WTC11 (cell line): ENCODE data around the gene CCDC134. TPM values are rescaled to one million over a fixed set of nuclear protein-coding genes. Genes with fewer than 3 reads are reported as not detected.

Experiments
- ATAC-seq: fragments of 200-7000 bp; cut with Tn5 transposase; 2 replicates; pipeline ENCODE4 v1.10.0; 2021; ENCODE audit warnings: mild to moderate bottlenecking, moderate library complexity
- CTCF ChIA-PET: fragments of 300-600 bp; sonication (Branson Sonifier 250); formaldehyde crosslinking; loops from one replicate; lab custom pipeline; 2021; ENCODE audit warnings: antibody characterized with exemption; lab: Charles Lee
- POLR2A ChIA-PET: fragments of 350-600 bp; sonication (Branson Sonifier 250); formaldehyde crosslinking; loops from one replicate; lab custom pipeline; 2021; ENCODE audit warnings: antibody characterized with exemption; lab: Charles Lee
- DNase-seq: peaks from one replicate; pipeline ENCODE4 v3.0.0; 2021; ENCODE audit warnings: low spot score
- H3K27ac Mint-ChIP-seq: 2 replicates; pipeline ENCODE4 v1.8.0; 2021; ENCODE audit warnings: mixed read lengths
- H3K27me3 Mint-ChIP-seq: 2 replicates; pipeline ENCODE4 v1.8.0; 2021; ENCODE audit warnings: low read depth, mild to moderate bottlenecking, moderate library complexity, mixed read lengths
- H3K36me3 Mint-ChIP-seq: 2 replicates; pipeline ENCODE4 v1.8.0; 2021; ENCODE audit warnings: mixed read lengths
- H3K4me1 Mint-ChIP-seq: 2 replicates; pipeline ENCODE4 v1.8.0; 2022; ENCODE audit warnings: mixed read lengths
- H3K4me3 Mint-ChIP-seq: 2 replicates; pipeline ENCODE4 v1.8.0; 2021; ENCODE audit warnings: mild to moderate bottlenecking, moderate library complexity, mixed read lengths
- H3K9me3 Mint-ChIP-seq: 2 replicates; pipeline ENCODE4 v1.8.0; 2021; ENCODE audit warnings: mixed read lengths
- AFF4 ChIP-seq: sonication (generic); formaldehyde crosslinking; IDR thresholded peaks from 2 replicates; pipeline ENCODE4 v1.8.1; 2023; ENCODE audit warnings: mild to moderate bottlenecking, missing genetic modification reagents, borderline replicate concordance
- AR ChIP-seq: fragments of 250-450 bp; sonication (Bioruptor Pico); IDR thresholded peaks from 2 replicates; pipeline ENCODE4 v1.9.0; 2021; ENCODE audit warnings: mild to moderate bottlenecking
- CDX4 ChIP-seq: fragments of 250-450 bp; sonication (Bioruptor Pico); IDR thresholded peaks from 2 replicates; pipeline ENCODE4 v1.9.0; 2021; ENCODE audit warnings: moderate library complexity, mild to moderate bottlenecking, inconsistent platforms, borderline replicate concordance
- CREB1 ChIP-seq: sonication (generic); formaldehyde crosslinking; IDR thresholded peaks from 2 replicates; pipeline ENCODE4 v1.8.0; 2023; ENCODE audit warnings: mild to moderate bottlenecking, missing genetic modification reagents
- EMX1 ChIP-seq: fragments of 250-450 bp; sonication (Bioruptor Pico); IDR thresholded peaks from 2 replicates; pipeline ENCODE4 v1.8.0; 2021; ENCODE audit warnings: mild to moderate bottlenecking
- ESRRA ChIP-seq: sonication (generic); formaldehyde crosslinking; IDR thresholded peaks from 2 replicates; pipeline ENCODE4 v1.8.1; 2022; ENCODE audit warnings: mild to moderate bottlenecking, missing genetic modification reagents, borderline replicate concordance
- FOXJ3 ChIP-seq: sonication (generic); formaldehyde crosslinking; IDR thresholded peaks from 2 replicates; pipeline ENCODE4 v1.9.0; 2021; ENCODE audit warnings: missing genetic modification reagents, mild to moderate bottlenecking, borderline replicate concordance
- GTF2I ChIP-seq: fragments of 250-450 bp; sonication (Bioruptor Pico); conservative IDR thresholded peaks from 2 replicates; pipeline ENCODE4 v1.4.0; 2021; ENCODE audit warnings: mild to moderate bottlenecking
- IRF2 ChIP-seq: sonication (generic); formaldehyde crosslinking; IDR thresholded peaks from 2 replicates; pipeline ENCODE4 v1.8.0; 2022; ENCODE audit warnings: low read depth, missing genetic modification reagents, borderline replicate concordance
- KAT7 ChIP-seq: sonication (generic); formaldehyde crosslinking; IDR thresholded peaks from 2 replicates; pipeline ENCODE4 v1.8.1; 2023; ENCODE audit warnings: missing genetic modification reagents, mild to moderate bottlenecking, borderline replicate concordance
- MXD4 ChIP-seq: fragments of 250-450 bp; sonication (Bioruptor Pico); IDR thresholded peaks from 2 replicates; pipeline ENCODE4 v1.8.0; 2021; ENCODE audit warnings: mild to moderate bottlenecking, moderate library complexity, borderline replicate concordance
- NR1H2 ChIP-seq: sonication (generic); formaldehyde crosslinking; IDR thresholded peaks from 2 replicates; pipeline ENCODE4 v1.9.0; 2021; ENCODE audit warnings: mild to moderate bottlenecking, moderate library complexity, missing genetic modification reagents
- ZNF121 ChIP-seq: sonication (generic); formaldehyde crosslinking; IDR thresholded peaks from 2 replicates; pipeline ENCODE4 v1.8.0; 2023; ENCODE audit warnings: missing genetic modification reagents
- ZNF232 ChIP-seq: sonication (generic); formaldehyde crosslinking; IDR thresholded peaks from 2 replicates; pipeline ENCODE4 v1.8.0; 2022; ENCODE audit warnings: mild to moderate bottlenecking, missing genetic modification reagents
- ZSCAN18 ChIP-seq: fragments of 250-450 bp; sonication (Bioruptor Pico); IDR thresholded peaks from 2 replicates; pipeline ENCODE4 v2.1.2; 2022; ENCODE audit warnings: mild to moderate bottlenecking, moderate library complexity
- total RNA-seq: library from RNA; stranded (reverse); gene quantifications from 3 replicates; pipeline ENCODE4 v1.2.3, GENCODE V29; 2021

CCDC134 gene
- total RNA-seq, 1 experiment from 2014 or later, result 19.0 TPM

GRCh38 chr22:41815716-41816115, 15.2 kb downstream of the CCDC134 start:
- ChIA-PET CTCF (interaction anchor here (0.6 to 1.2 kb wide), 2 partner anchors 125 to 127 kb away, joined by 3 read pairs; partner anchors contain the start of gene SNU13), POLR2A (no interaction called here)

GRCh38 chr22:41816241-41816640, 15.8 kb downstream of the CCDC134 start:
- ChIA-PET CTCF (interaction anchor here (0.6 to 1.2 kb wide), 3 partner anchors 125 to 189 kb away, joined by 3 read pairs; partner anchors contain the start of gene SNU13), POLR2A (no interaction called here)
- H3K36me3 Mint-ChIP-seq, result peaks cover 12% of the 10 kb centered on the region; the same call in 1 of the 2 replicates
- no peak for DNase-seq
- H3K27ac Mint-ChIP-seq, result no peak overlapping the region
- H3K27me3 Mint-ChIP-seq, result no peaks in the 10 kb centered on the region
- ATAC-seq, result no peak
- H3K9me3 Mint-ChIP-seq, result no peaks in the 10 kb centered on the region
- no peak overlapping the region for H3K4me3 Mint-ChIP-seq
- TF ChIP-seq FOXJ3 (CRISPR knock-in tag) (no peak), IRF2 (no peak), CDX4 (CRISPR knock-in tag) (no peak), ZSCAN18 (CRISPR knock-in tag) (no peak), NR1H2 (no peak), CREB1 (CRISPR knock-in tag) (no peak), MXD4 (CRISPR knock-in tag) (no peak), AFF4 (no peak)
- H3K4me1 Mint-ChIP-seq, result 0 out of 2 replicates have a peak, but pooled peaks cover 2% of the 10 kb centered on the region

More at GRCh38 chr22:41815716-41816115, 15.2 kb downstream of the CCDC134 start:
- no peaks in the 10 kb centered on the region for H3K4me1 Mint-ChIP-seq
- no peak for DNase-seq
- no peak for ATAC-seq
- no peak for TF ChIP-seq EMX1 (CRISPR knock-in tag)
- no peak for TF ChIP-seq GTF2I (CRISPR knock-in tag)
- TF ChIP-seq ZNF232 (CRISPR knock-in tag), result no peak
- no peak for TF ChIP-seq ESRRA (CRISPR knock-in tag)
- TF ChIP-seq KAT7 (CRISPR knock-in tag), result no peak
- TF ChIP-seq AR (CRISPR knock-in tag), result no peak
- no peak for TF ChIP-seq ZNF121 (CRISPR knock-in tag)
- peaks cover 12% of the 10 kb centered on the region; the same call in 1 of the 2 replicates for H3K36me3 Mint-ChIP-seq
- no peak overlapping the region for H3K4me3 Mint-ChIP-seq
- no peak overlapping the region for H3K27ac Mint-ChIP-seq
- no peaks in the 10 kb centered on the region for H3K9me3 Mint-ChIP-seq
- no peaks in the 10 kb centered on the region for H3K27me3 Mint-ChIP-seq
